Mammary epithelial cell (primary cell): Measurements from ENCODE around the gene SNRNP27.

Experiments used
- CTCF ChIP-seq, 2 donors: IDR thresholded peaks in 1 of 2; conservative IDR thresholded peaks in 1 of 2; 2 replicates each; pipeline ENCODE4 v1.5.1; 2011 to 2012; ENCODE audit warnings: inconsistent platforms in 2 of 2, low read length in 2 of 2, mild to moderate bottlenecking in 2 of 2, control low read depth in 1 of 2, low read depth in 1 of 2; ENCODE audit not compliant: insufficient read depth in 1 of 2; ENCODE audit errors: extremely low read depth in 1 of 2
- EZH2 ChIP-seq: IDR thresholded peaks from 2 replicates; pipeline ENCODE4 v1.6.1; 2012; ENCODE audit warnings: low read length, inconsistent platforms, borderline replicate concordance

- TF ChIP-seq CTCF (conservative IDR thresholded peaks at IDR 0.05 in 1 of 2, IDR thresholded peaks at IDR 0.05 in 1 of 2; ENCODE audit: extremely low read depth in 1 of 2, insufficient read depth in 1 of 2, low read depth in 1 of 2, low read length in 2 of 2) (no peak), EZH2 (no peak)
These were observed 46.5 kb upstream of the SNRNP27 start for GRCh38 chr2:69847068-69847828.
